A673 (cell line): ENCODE measurements around the gene RPS6KA3. TPM values are rescaled to one million over a fixed set of nuclear protein-coding genes. Genes with fewer than 3 reads are reported as not detected.

Source experiments
- BruUV-seq: library from RNA; stranded (reverse); fragments of 400-500 nt; replicated peaks from 2 replicates; lab custom pipeline; 2021; lab: Mats Ljungman, UMichigan
- CTCF ChIA-PET: fragments of 300-600 bp; sonication (Branson Sonifier 250); formaldehyde crosslinking; loops from one replicate; lab custom pipeline; 2022; ENCODE audit warnings: antibody characterized with exemption; lab: Charles Lee
- POLR2A ChIA-PET: fragments of 300-600 bp; sonication (Branson Sonifier 250); formaldehyde crosslinking; loops from one replicate; lab custom pipeline; 2022; ENCODE audit warnings: antibody characterized with exemption; ENCODE audit not compliant: low non-redundant PET; lab: Charles Lee
- DNase-seq: peaks from one replicate; pipeline ENCODE4 v3.0.0-alpha.2; 2015; ENCODE audit warnings: low spot score
- H3K27ac ChIP-seq: fragments of 200-600 bp; sonication (generic); 2 replicates; pipeline ENCODE4 v1.5.1; 2016; ENCODE audit warnings: mixed run types, low read depth, mild to moderate bottlenecking, mixed read lengths, antibody characterized with exemption, low read length; ENCODE audit not compliant: poor library complexity, severe bottlenecking
- H3K27me3 ChIP-seq: fragments of 200-600 bp; sonication (generic); replicated peaks from 2 replicates; pipeline ENCODE4 v1.6.1; 2017; ENCODE audit warnings: mixed run types, low read depth, mild to moderate bottlenecking, mixed read lengths, antibody characterized with exemption, low read length; ENCODE audit not compliant: insufficient read depth, poor library complexity
- H3K36me3 ChIP-seq: fragments of 200-600 bp; sonication (generic); 2 replicates; pipeline ENCODE4 v1.6.1; 2016; ENCODE audit warnings: mixed run types, mild to moderate bottlenecking, mixed read lengths, antibody characterized with exemption, low read length; ENCODE audit not compliant: insufficient read depth, poor library complexity, severe bottlenecking
- H3K4me1 ChIP-seq: fragments of 200-600 bp; sonication (generic); 2 replicates; pipeline ENCODE4 v1.6.1; 2017; ENCODE audit warnings: mixed run types, mild to moderate bottlenecking, mixed read lengths, antibody characterized with exemption, low read length; ENCODE audit not compliant: insufficient read depth, poor library complexity, severe bottlenecking
- H3K4me3 ChIP-seq: fragments of 200-600 bp; sonication (generic); 2 replicates; pipeline ENCODE4 v1.5.1; 2016; ENCODE audit warnings: low read depth, mixed run types, mild to moderate bottlenecking, mixed read lengths, low read length; ENCODE audit not compliant: poor library complexity, severe bottlenecking
- H3K9me3 ChIP-seq: fragments of 200-600 bp; sonication (generic); 2 replicates; pipeline ENCODE4 v1.6.1; 2016; ENCODE audit warnings: mixed run types, low read depth, mild to moderate bottlenecking, mixed read lengths, antibody characterized with exemption, low read length; ENCODE audit not compliant: poor library complexity, severe bottlenecking
- EZH2 ChIP-seq: fragments of 200-600 bp; sonication (generic); IDR thresholded peaks from 2 replicates; pipeline ENCODE4 v1.6.1; 2017; ENCODE audit warnings: borderline replicate concordance, low read depth, mild to moderate bottlenecking, mixed read lengths, antibody characterized with exemption, low read length; ENCODE audit not compliant: poor library complexity, severe bottlenecking
- intact Hi-C: fragments of 100-400 bp; cut with micrococcal nuclease; formaldehyde crosslinking; loops from one replicate; pipeline ENCODE4 v1.10.0; 2022; ENCODE audit not compliant: unreplicated experiment
- total RNA-seq: library from RNA; stranded (reverse); gene quantifications from 2 replicates; pipeline ENCODE4 v1.2.3, GENCODE V29; 2021
- TF ChIP-seq, protein P1 (sequence below): fragments of 300-800, 200-600 bp; sonication (generic); conservative IDR thresholded peaks from 2 replicates; pipeline ENCODE4 v1.5.1; 2017; ENCODE audit warnings: low read depth, mild to moderate bottlenecking, antibody characterized with exemption, low read length, moderate library complexity, mixed read lengths

The RPS6KA3 gene
- total RNA-seq, 1 experiment from 2014 or later: 33.6 TPM

DNA sequence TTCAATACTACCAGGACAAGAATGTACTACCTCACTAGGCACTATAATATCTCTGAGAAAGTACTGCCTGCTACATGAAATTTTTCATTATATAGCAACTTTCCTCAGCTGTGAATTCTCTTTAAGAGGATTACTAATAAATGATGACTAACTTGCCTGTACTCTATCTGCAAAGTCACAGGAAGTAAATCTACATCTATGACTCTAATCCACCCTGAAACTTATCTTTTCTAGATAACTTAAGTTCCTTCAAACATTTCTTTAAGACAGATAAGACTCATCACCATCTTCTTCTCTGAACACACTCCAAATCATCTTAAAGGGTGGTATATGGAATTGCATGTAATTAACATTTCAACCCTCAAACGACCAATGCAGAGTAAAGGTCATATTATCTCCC is 28.8 kb downstream of the RPS6KA3 start:
- no peaks in the 10 kb centered on the region for H3K27me3 ChIP-seq
- BruUV-seq: no TSS peak
- peak; percentile 8 for DNase-seq
- H3K4me1 ChIP-seq: no peaks in the 10 kb centered on the region
- H3K9me3 ChIP-seq: peaks cover 5% of the 10 kb centered on the region
- no peak overlapping the region for H3K27ac ChIP-seq
- H3K4me3 ChIP-seq: no peak overlapping the region
- intact Hi-C loops: no loop called here
- ChIA-PET POLR2A (no interaction called here), CTCF (no interaction called here)
- no peak for TF ChIP-seq EZH2
- TF ChIP-seq, protein P1, sequence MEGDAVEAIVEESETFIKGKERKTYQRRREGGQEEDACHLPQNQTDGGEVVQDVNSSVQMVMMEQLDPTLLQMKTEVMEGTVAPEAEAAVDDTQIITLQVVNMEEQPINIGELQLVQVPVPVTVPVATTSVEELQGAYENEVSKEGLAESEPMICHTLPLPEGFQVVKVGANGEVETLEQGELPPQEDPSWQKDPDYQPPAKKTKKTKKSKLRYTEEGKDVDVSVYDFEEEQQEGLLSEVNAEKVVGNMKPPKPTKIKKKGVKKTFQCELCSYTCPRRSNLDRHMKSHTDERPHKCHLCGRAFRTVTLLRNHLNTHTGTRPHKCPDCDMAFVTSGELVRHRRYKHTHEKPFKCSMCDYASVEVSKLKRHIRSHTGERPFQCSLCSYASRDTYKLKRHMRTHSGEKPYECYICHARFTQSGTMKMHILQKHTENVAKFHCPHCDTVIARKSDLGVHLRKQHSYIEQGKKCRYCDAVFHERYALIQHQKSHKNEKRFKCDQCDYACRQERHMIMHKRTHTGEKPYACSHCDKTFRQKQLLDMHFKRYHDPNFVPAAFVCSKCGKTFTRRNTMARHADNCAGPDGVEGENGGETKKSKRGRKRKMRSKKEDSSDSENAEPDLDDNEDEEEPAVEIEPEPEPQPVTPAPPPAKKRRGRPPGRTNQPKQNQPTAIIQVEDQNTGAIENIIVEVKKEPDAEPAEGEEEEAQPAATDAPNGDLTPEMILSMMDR: no peak
- no peaks in the 10 kb centered on the region for H3K36me3 ChIP-seq

DNA sequence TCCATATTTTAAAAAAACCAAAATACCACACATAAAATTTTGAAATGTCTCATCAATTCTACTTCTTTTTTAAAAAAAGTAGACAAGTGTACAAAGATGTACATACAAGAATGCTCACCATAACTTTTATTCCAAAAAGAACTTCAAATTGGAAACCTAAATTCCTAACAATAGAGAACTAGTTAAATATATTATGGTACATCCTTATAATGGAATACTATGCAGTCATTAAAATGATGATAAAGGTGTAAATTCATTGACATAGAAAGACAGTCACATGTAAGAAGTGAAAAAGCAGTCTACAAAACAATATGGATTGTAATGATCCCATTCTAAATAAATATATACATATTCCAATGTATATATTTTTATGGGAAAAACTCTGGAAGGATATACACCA is 31.0 kb downstream of the RPS6KA3 start:
- no TSS peak for BruUV-seq
- TF ChIP-seq, protein P1: no peak
- TF ChIP-seq EZH2: no peak
- ChIA-PET POLR2A (no interaction called here), CTCF (no interaction called here)
- intact Hi-C loops: no loop called here
- DNase-seq: no peak
- peaks cover 4% of the 10 kb centered on the region for H3K36me3 ChIP-seq
- no peaks in the 10 kb centered on the region for H3K27me3 ChIP-seq
- H3K4me1 ChIP-seq: no peaks in the 10 kb centered on the region
- no peak overlapping the region for H3K4me3 ChIP-seq
- H3K9me3 ChIP-seq: no peaks in the 10 kb centered on the region
- no peak overlapping the region for H3K27ac ChIP-seq

DNA sequence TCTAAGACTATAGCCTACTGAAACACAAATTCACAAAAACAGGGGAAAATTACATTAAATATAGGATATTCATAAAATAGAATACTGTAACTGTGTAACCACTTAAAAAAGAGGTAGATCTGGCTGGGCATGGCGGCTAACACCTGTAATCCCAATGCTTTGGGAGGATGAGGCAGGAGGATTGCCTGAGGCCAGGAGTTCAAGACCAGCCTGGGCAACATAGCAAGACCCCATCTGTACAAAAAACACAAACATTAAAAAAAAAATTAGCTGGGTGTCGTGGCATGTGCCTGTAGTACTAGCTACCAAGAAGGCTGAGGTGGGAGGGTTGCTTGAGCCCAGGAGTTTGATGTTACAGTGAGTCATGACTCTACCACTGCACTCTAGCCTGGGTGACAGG is 33.4 kb downstream of the RPS6KA3 start:
- ChIA-PET POLR2A (no interaction called here), CTCF (no interaction called here)
- intact Hi-C loops: no loop called here
- H3K36me3 ChIP-seq: peaks cover 4% of the 10 kb centered on the region
- peaks cover 3% of the 10 kb centered on the region for H3K27me3 ChIP-seq
- H3K4me1 ChIP-seq: no peaks in the 10 kb centered on the region
- no peak for DNase-seq
- no peak for TF ChIP-seq EZH2
- TF ChIP-seq, protein P1: no peak
- BruUV-seq: no TSS peak
- H3K4me3 ChIP-seq: no peak overlapping the region
- no peaks in the 10 kb centered on the region for H3K9me3 ChIP-seq
- H3K27ac ChIP-seq: no peak overlapping the region
